Stimulated activated CD4-positive, alpha-beta T cell treated with anti-CD3 and anti-CD28 coated beads, Interleukin-1b, Interleukin-23, amount 100 ng/mL, for 4 hours (primary cell): ENCODE measurements around the gene PUM2.
"Not testable (repeated sequence)": the region's sequence is repeated elsewhere in the genome, so short reads cannot be mapped to it uniquely, and the experiment has no call there.

Experiments used
- DNase-seq, 2 donors: peaks; one replicate each; pipeline ENCODE4 v3.0.0-alpha.2; 2020; ENCODE audit warnings: low read depth in 2 of 2

The PUM2 gene, protein sequence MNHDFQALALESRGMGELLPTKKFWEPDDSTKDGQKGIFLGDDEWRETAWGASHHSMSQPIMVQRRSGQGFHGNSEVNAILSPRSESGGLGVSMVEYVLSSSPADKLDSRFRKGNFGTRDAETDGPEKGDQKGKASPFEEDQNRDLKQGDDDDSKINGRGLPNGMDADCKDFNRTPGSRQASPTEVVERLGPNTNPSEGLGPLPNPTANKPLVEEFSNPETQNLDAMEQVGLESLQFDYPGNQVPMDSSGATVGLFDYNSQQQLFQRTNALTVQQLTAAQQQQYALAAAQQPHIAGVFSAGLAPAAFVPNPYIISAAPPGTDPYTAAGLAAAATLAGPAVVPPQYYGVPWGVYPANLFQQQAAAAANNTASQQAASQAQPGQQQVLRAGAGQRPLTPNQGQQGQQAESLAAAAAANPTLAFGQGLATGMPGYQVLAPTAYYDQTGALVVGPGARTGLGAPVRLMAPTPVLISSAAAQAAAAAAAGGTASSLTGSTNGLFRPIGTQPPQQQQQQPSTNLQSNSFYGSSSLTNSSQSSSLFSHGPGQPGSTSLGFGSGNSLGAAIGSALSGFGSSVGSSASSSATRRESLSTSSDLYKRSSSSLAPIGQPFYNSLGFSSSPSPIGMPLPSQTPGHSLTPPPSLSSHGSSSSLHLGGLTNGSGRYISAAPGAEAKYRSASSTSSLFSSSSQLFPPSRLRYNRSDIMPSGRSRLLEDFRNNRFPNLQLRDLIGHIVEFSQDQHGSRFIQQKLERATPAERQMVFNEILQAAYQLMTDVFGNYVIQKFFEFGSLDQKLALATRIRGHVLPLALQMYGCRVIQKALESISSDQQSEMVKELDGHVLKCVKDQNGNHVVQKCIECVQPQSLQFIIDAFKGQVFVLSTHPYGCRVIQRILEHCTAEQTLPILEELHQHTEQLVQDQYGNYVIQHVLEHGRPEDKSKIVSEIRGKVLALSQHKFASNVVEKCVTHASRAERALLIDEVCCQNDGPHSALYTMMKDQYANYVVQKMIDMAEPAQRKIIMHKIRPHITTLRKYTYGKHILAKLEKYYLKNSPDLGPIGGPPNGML

DNA sequence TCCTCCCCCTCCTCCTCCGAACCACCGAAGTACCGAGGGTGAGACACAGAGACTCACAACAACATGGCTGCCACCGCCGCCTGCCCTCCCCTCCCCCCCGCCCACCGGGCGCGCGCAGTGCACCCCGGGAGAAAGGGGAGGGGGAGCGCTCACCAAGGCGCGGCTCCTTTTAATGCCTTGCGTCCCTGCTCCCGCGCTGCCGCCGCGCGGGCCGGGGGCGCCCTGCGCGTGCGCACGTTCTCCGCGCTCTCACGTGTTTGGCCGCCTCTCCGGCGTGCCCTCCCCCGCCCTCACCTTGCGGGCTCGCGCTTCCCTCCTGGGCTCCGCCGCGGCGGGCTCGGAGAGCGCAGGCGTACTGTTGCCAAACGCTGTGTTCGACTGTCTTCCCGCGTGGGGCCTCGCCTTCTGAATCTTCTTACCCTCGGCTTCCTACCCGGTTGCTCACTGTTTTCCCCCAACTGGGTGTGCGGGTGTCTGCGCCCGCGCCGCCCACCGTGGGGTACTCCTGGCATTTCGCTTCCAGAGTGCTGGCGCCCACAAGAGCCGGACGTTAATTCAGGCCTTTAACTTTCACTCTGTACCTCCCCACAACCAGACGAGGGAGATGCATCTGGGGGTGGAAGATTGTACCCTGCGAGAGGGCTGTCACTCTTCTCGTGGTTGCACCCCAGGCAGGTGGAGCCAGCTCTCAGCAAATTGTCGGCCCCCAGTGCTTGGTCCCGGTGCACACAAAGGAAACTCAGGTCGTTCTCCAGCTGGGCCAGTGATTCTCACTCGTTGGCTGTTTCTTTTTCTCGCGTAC is at the start of gene PUM2:
PUM2 (minus strand) TSS at position 92 of the 802 bp plus-strand sequence. CDS start 23,484 bp downstream, outside the sequence.
- peak; percentile 88 to 91 for DNase-seq

GRCh38 chr2:20400306-20400705 is 49.7 kb upstream of the PUM2 start:
- no peak for DNase-seq

DNA sequence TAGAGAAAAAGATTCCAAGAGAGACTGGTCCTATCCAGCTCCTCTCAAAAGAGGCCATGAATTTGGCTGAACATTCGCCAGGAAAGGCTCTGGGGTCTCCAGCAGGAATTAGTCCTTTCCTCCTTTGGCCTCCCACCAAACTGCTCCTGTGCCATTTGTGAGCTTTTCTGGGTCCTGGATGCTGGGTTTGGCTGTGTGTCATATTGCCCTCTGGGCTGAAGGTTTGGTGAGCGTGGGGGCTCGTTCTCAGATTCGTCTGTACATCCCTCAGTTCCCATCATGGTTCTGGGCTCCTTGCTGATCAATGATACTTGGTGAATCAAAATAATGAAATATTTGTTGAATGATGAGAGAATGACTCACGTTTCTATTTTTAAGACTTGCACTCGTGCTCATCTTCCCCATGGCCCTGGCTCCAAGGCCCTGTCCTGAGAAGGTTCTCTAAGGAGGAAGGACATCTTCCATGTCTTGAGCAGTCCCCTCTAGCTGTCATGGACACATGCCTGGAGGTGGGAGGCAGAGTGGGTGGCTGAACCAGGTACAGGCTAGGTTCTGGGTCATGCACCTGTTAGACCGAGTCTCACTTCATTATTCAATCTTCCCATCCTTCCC is 48.4 kb upstream of the PUM2 start:
- DNase-seq: no peak

DNA sequence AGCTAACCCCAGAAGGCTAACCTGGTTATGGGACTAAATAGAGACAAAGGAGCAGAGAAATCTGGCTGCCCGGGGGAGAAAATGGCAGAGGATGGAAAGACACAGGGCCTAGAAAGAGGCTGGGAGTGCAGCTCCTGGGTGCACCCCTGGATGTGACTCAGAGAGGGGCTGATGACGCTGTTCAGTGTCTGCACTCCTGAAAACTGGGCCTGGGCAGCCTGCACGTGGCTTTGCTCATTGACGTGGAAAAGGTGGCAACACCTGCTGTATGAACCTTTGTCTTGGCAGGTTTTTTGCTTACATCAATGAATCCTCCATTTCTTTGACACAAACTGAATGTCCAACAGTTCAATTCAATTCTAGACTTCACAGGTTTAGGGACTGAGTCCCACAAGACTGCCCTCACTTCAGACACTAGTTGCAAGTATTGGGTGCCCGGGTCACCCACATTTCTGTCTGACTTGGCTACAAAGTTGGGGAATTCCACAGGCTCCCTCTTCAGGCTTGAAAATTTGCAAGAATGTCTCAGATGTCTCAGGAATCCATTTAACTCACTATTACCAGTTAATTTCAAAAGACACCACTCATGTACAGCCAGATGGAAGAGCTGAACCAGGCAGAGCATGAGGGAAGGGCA is 47.3 kb upstream of the PUM2 start:
- DNase-seq: no peak

DNA sequence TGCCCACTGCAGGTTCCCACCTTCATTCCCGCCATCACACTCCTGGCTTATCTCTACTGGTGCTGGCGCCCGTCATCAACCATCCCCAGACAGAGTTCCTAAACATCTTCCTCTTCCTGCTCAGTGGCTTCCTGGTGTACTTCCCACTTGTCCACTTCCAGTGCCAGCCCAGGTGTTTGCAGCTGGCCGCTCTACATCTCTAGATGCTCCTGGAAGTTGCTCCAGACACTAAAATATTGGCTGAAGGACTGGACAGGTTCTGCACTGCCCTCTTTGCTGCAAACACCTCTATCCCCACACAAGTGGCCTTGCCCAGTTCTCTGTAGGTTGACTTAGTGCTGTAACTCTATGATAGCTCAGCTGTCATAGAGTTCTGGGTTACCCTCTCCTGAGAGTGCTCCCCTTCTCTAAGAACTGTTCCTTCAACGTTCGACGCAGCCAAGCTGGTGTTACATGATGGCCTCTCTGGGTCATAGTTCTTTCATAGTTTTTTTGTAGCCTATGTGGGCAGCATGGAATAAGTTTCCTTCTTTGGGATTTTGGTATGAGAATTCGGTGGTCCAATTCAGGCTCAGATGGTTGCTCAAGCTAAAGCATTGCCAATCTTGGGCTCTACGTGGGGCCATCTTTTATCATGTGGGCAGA is 45.8 kb upstream of the PUM2 start:
- DNase-seq: no peak

GRCh38 chr2:20393986-20394385 is 43.3 kb upstream of the PUM2 start:
- no peak for DNase-seq

DNA sequence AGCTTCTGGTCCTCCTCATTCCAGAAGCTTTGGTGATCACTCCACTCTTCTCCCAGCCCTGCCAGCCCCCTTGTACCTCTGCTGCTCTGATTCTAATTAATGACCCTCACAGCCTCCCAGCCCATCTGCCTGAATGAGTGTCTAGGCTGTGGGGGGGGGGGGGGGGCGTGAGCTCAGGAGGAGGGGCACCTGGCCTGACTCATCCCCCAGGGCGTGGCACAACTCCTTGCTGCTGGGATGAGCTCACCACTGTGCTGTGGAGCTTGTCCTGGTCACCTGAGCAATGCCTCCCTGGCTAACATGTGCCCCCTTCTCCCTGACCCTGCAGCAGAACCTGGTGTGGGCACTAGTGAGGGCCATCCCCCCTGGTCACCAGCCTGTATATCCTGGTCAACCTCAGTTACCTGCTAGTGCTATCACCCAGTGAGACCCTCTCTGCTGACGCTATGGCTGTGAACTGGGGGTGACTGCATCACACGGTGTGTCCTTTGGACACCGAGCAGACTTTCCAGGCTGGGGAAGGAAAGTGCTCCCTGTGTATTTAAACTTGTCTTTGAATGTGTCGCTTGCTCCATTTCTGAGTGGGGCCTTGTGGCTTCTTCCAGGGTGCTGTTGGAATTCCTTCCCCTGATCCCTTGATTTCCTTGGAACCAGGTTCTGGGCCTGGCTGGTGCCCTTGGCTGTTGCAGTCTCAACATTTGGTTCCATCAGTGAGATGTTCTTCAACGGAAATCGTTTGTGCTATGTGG is 41.5 kb upstream of the PUM2 start:
- DNase-seq: no peak

DNA sequence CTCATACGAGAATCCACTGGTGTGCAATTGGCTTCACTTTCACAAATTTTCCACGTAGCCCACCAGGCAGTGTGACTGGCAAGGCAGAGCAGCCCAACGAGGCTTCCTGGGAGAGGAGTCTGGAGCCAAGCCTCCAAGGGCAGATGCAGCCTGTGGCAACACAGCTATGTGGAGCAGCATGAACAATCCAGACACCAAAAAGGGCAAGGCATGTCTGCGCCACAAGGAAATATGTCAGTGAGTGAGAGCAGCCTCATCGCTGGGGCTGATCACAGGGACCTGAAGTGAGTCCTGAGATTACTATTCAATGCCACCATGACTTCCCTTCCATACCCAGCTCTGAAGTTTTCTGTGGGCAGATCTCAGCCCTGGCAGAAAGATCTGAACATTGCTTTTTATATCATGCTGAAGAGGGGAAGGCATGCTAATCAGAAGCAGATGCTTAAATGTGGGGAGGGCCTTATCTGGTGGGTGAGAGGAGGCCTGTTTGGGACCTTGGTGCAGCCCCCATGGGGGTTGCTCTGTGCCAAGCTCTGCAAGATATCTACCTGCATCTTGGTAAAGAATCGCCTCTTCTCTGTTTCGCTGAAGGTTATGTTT is 40.0 kb upstream of the PUM2 start:
- DNase-seq: no peak

- DNase-seq: no peak
Observed at GRCh38 chr2:20384953-20385352, 34.3 kb upstream of the PUM2 start.

DNA sequence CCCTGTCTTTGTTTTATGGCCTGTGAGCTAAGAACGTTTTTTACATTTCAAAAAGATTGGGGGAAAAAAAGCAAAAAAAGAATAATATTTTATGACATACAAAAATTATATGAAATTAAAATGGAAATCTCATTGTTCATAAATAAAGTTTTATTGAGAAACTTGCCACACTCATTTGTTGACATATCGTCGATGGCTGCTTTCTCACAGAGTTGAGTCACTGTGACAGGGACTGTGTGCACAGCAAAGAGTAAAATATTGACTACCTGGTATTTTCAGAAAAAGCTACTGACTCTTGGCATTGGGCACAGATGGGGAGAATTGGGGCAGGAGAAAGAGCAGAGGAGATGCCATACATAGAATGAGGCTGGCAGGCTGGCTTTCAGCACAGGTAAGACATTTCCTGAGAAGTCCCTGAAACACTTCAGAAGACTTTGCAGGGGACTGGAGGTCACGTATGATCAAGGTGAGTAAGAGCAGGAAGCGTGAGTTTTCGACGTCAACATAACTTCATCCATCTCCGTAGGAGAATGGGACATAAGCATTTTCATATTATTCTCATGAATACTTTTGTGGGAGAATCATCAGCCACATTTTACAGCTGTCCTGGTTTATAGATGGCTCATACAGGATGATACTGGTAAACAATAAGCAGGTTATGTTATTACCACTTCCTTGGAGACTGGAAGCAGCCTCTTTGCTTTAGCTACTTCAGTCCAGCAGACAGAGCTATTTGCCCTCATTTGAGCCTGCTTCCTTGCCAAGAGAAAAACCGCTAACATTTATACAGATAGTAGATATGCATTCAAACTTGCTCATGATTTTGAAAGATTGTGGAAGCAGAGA is 32.5 kb upstream of the PUM2 start:
- no peak for DNase-seq

DNA sequence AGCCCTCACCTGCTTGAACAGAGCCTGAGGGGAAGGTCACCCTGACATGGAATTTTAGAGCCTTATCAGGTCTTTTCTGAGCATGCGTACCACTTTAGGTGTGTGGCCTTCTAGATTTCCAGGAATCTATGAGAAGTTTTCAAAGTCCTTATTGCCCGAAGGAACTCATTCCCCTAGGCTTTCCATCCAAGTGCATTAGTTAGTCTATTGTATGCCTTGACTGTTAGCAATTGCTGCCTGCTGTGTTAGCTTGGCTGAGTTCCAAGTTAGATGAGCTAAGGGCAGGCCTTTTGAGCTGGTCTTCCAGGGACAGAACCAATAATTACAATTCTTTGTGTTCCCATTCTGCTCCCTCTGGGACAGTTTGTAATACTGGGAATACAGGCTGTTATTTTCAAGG is 30.8 kb upstream of the PUM2 start:
- DNase-seq: no peak

DNA sequence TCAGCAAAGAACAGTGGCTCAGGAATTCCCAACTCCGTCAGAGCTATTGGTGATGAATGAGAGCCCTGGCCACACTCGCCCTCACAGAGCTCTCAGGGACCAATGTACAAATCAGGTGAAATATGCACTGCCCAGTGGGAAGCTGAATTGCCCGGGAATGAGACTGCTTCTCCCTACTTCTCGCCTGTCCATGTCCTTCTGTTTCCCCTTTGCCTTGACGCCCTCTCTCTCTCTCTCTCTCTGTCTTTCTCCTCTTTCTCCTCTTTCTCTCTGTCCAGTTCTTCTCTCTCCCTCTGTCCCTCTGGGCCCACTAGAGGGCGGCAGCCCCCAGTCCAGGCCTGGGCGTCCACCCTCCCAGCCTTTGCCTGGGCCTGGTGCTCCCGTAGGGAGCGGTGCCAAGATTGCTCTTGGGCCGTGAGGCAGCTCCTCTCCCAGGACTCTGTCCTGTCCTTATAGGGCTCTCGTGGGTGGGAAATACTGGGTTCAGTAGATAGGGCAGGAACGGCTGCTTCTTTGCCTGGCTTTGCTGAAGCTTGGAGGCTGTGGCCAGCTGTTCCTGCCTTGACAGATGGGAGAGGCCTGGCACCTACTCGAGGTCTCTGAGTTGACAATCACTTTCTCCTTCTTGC is 28.4 kb upstream of the PUM2 start:
- DNase-seq: no peak

DNA sequence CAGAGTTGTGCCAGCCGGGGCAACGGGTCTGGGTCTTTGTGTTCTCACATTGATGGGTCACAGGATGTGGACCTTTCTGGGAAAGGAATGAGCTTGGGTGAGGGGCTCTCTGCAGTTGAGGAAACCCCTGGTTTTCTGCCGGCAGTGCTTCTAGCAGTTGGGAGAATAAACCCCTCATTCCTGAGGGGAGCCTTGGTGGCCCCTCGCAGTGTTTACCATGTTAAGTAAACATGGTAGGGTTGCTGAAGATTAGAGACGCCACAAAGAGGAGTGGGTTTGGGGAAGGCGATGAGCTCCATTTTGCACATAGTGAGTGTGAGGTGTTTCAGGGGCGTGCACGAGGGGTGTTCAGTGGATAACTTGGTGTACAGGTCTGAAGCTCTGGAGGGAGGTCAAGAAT is 27.7 kb upstream of the PUM2 start:
- no peak for DNase-seq

GRCh38 chr2:20377741-20378140 is 27.1 kb upstream of the PUM2 start:
- no peak for DNase-seq

DNA sequence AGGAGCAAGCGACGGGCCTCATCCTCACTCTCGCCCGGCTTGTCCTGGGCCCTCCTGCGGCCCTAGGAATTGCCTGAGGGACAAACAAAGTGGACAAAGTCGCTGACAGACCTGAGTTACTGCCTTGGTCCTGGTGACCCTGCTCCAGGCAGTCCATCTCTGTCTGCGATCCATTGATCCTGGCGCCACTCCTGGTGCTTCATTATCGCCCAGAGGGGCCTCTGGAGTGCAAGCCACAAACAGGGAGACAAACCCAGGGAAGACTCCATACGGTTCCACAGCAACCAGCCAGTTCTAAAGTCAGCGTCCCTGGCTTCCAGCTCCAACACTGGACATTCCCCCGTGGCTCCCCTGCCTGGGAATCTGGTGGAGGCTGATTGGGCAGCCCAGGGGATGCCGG is 24.3 kb upstream of the PUM2 start:
- DNase-seq: not testable (repeated sequence)

- no peak for DNase-seq
Observed at GRCh38 chr2:20372896-20373640, 22.4 kb upstream of the PUM2 start.
